ENCODE results near the gene ZC2HC1C. TPM values are rescaled to one million over a fixed set of nuclear protein-coding genes. Genes with fewer than 3 reads are reported as not detected.

ZC2HC1C gene
- total and polyA plus RNA-seq, 2 donors (not counting 1 experiment from before 2014, with no cell fraction given) = 0.90 to 1.8 TPM

- no peaks in the 10 kb centered on the region for H3K4me1 ChIP-seq (ENCODE audit: control insufficient read depth, extremely low read depth, insufficient read depth, low read length)
These were observed 8.4 kb downstream of the ZC2HC1C start for GRCh38 chr14:75077794-75078193.

DNA sequence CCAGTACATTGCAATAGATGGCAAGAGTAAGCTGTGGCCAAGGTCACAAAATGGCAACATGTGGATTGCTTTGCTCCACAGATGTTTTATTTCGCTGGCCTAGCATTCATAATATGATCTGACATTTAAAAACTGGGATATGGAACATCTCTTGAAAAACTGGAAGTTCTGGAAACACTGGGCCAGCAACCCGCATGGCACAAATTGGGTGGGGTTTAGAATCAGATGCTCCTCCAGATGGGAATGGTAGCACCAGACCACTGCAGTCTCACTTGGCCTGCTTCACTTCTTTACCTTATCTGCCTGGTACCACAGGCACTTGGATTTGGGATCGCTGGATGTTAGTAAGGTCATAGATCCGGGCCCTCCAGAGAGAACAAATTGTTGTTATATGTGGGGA, 10.1 kb downstream of the ZC2HC1C start:
- Histone ChIP-seq H3K4me2 (ENCODE audit: extremely low read depth, insufficient read depth, low read length) (no peak overlapping the region), H3K9ac (ENCODE audit: insufficient read depth, low read length) (no peak overlapping the region), H3K4me3 (replicated peaks in 1 of 4; ENCODE audit: control extremely low read depth in 1 of 4, insufficient read depth in 1 of 4, low read depth in 3 of 4, low read length in 4 of 4) (no peak overlapping the region), H4K20me1 (ENCODE audit: control insufficient read depth, extremely low read depth, insufficient read depth, low read length) (no peaks in the 10 kb centered on the region), H3K4me1 (ENCODE audit: control insufficient read depth, extremely low read depth, insufficient read depth, low read length) (no peaks in the 10 kb centered on the region), H3K27ac (ENCODE audit: insufficient read depth, low read length) (no peak overlapping the region), H3K36me3 (ENCODE audit: control insufficient read depth, insufficient read depth, low read length) (peaks cover 1% of the 10 kb centered on the region), H3K9me3 (ENCODE audit: control insufficient read depth, insufficient read depth, low read depth, low read length) (no peaks in the 10 kb centered on the region), H2AFZ (ENCODE audit: low read length) (no peak overlapping the region), H3K27me3 (ENCODE audit: control insufficient read depth, insufficient read depth, low read length) (no peaks in the 10 kb centered on the region), H3K79me2 (ENCODE audit: control insufficient read depth, insufficient read depth, low read length) (no peaks in the 10 kb centered on the region)
- TF ChIP-seq CTCF (conservative IDR thresholded peaks at IDR 0.05 in 1 of 2, IDR thresholded peaks at IDR 0.05 in 1 of 2; ENCODE audit: low read depth in 1 of 2, low read length in 2 of 2) (no peak), EZH2 (IDR thresholded peaks at IDR 0.05; ENCODE audit: low read length, missing control alignments) (no peak)
- no peak for DNase-seq (ENCODE audit: low read depth in 2 of 2)

More at GRCh38 chr14:75077794-75078193, 8.4 kb downstream of the ZC2HC1C start:
- no peak overlapping the region for H3K4me2 ChIP-seq (ENCODE audit: extremely low read depth, insufficient read depth, low read length)
- no peaks in the 10 kb centered on the region for H4K20me1 ChIP-seq (ENCODE audit: control insufficient read depth, extremely low read depth, insufficient read depth, low read length)
- no peaks in the 10 kb centered on the region for H3K36me3 ChIP-seq (ENCODE audit: control insufficient read depth, insufficient read depth, low read length)
- no peak for DNase-seq (ENCODE audit: low read depth in 2 of 2)
- H3K27ac ChIP-seq (ENCODE audit: insufficient read depth, low read length) = no peak overlapping the region
- no peaks in the 10 kb centered on the region for H3K79me2 ChIP-seq (ENCODE audit: control insufficient read depth, insufficient read depth, low read length)
- H3K9ac ChIP-seq (ENCODE audit: insufficient read depth, low read length) = no peak overlapping the region
- H2AFZ ChIP-seq (ENCODE audit: low read length) = no peak overlapping the region
- no peak overlapping the region for H3K4me3 ChIP-seq (replicated peaks in 1 of 4; ENCODE audit: control extremely low read depth in 1 of 4, insufficient read depth in 1 of 4, low read depth in 3 of 4, low read length in 4 of 4)
- TF ChIP-seq EZH2 (IDR thresholded peaks at IDR 0.05; ENCODE audit: low read length, missing control alignments) = no peak
- no peak for TF ChIP-seq CTCF (conservative IDR thresholded peaks at IDR 0.05 in 1 of 2, IDR thresholded peaks at IDR 0.05 in 1 of 2; ENCODE audit: low read depth in 1 of 2, low read length in 2 of 2)
- no peaks in the 10 kb centered on the region for H3K9me3 ChIP-seq (ENCODE audit: control insufficient read depth, insufficient read depth, low read depth, low read length)
- no peaks in the 10 kb centered on the region for H3K27me3 ChIP-seq (ENCODE audit: control insufficient read depth, insufficient read depth, low read length)

- no peak overlapping the region for H3K9ac ChIP-seq (ENCODE audit: insufficient read depth, low read length)
- no peaks in the 10 kb centered on the region for H3K9me3 ChIP-seq (ENCODE audit: control insufficient read depth, insufficient read depth, low read depth, low read length)
- no peak for DNase-seq (ENCODE audit: low read depth in 2 of 2)
- no peak overlapping the region for H2AFZ ChIP-seq (ENCODE audit: low read length)
- no peak overlapping the region for H3K4me2 ChIP-seq (ENCODE audit: extremely low read depth, insufficient read depth, low read length)
- no peak overlapping the region for H3K27ac ChIP-seq (ENCODE audit: insufficient read depth, low read length)
- H3K36me3 ChIP-seq (ENCODE audit: control insufficient read depth, insufficient read depth, low read length) = peaks cover 3% of the 10 kb centered on the region
- H3K4me1 ChIP-seq (ENCODE audit: control insufficient read depth, extremely low read depth, insufficient read depth, low read length) = no peaks in the 10 kb centered on the region
- H3K4me3 ChIP-seq (replicated peaks in 1 of 4; ENCODE audit: control extremely low read depth in 1 of 4, insufficient read depth in 1 of 4, low read depth in 3 of 4, low read length in 4 of 4) = no peak overlapping the region
- H3K79me2 ChIP-seq (ENCODE audit: control insufficient read depth, insufficient read depth, low read length) = no peaks in the 10 kb centered on the region
- TF ChIP-seq EZH2 (IDR thresholded peaks at IDR 0.05; ENCODE audit: low read length, missing control alignments) = no peak
- no peak for TF ChIP-seq CTCF (conservative IDR thresholded peaks at IDR 0.05 in 1 of 2, IDR thresholded peaks at IDR 0.05 in 1 of 2; ENCODE audit: low read depth in 1 of 2, low read length in 2 of 2)
- H3K27me3 ChIP-seq (ENCODE audit: control insufficient read depth, insufficient read depth, low read length) = no peaks in the 10 kb centered on the region
- H4K20me1 ChIP-seq (ENCODE audit: control insufficient read depth, extremely low read depth, insufficient read depth, low read length) = no peaks in the 10 kb centered on the region
These were observed 12.3 kb downstream of the ZC2HC1C start for GRCh38 chr14:75081660-75082229.
